ENCODE results near the gene WNT5A. TPM values are rescaled to one million over a fixed set of nuclear protein-coding genes. Genes with fewer than 3 reads are reported as not detected.

The WNT5A gene
- 0.07 and 0.27 TPM in 2 replicates for total RNA-seq

DNA sequence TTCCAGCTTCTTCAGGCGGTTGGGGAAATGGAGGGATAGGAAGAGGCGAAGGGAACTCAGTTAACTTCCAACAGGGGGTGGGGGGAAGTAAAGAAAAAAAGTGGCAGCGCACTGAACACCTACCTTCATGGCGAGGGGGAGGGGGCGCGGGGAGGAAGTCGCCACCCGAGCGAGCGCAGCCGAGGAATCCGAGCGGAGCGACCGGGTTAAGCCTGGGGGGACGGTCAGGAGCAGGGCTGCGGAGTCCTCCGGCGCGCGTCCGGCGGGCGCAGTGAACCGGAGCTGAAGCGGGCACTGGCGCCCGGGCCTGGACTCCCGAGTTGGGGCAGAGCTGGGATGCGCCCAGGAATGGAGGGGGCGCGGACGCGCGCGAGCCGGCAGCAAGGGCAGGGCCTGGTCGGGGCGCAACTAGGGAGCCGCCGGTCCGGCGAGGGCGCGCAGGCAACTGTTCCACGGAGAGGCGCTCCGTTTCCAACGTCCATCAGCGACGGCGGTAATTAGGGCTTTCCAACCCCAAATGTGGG, at the start of gene WNT5A:
WNT5A (minus strand) TSS at position 450 of the 524 bp plus-strand sequence; CDS start at position 129, 321 bp downstream.

